ENCODE measurements around the gene AHSG.
A peak's percentile ranks its signal among the peaks of the same experiment; 100 is the strongest.
"Not testable (repeated sequence)": the region's sequence is repeated elsewhere in the genome, so short reads cannot be mapped to it uniquely, and the experiment has no call there.

The AHSG gene, protein sequence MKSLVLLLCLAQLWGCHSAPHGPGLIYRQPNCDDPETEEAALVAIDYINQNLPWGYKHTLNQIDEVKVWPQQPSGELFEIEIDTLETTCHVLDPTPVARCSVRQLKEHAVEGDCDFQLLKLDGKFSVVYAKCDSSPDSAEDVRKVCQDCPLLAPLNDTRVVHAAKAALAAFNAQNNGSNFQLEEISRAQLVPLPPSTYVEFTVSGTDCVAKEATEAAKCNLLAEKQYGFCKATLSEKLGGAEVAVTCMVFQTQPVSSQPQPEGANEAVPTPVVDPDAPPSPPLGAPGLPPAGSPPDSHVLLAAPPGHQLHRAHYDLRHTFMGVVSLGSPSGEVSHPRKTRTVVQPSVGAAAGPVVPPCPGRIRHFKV

GRCh38 chr3:186612721-186613636 lies at the start of gene AHSG:
Gene AHSG, plus strand, starts transcription at chr3:186613060. Its CDS starts 82 bp downstream, at chr3:186613142.
- H3K4me3 ChIP-seq (ENCODE audit: low read depth, low read length) = no peak within 1 kb of the TSS
- no peak for DNase-seq (ENCODE audit: low read depth)

- no peak for DNase-seq (ENCODE audit: low read depth)
- no peak overlapping the region for H3K4me3 ChIP-seq (ENCODE audit: low read depth, low read length)
Observed at GRCh38 chr3:186564586-186564985, 48.3 kb upstream of the AHSG start.

- DNase-seq (ENCODE audit: low read depth) = no peak
- peak overlapping the region; percentile 98 for H3K4me3 ChIP-seq (ENCODE audit: low read depth, low read length)
Observed at GRCh38 chr3:186566772-186567071, 46.1 kb upstream of the AHSG start.

- peak within 1 kb of the TSS; percentile 98 for H3K4me3 ChIP-seq (ENCODE audit: low read depth, low read length)
- DNase-seq (ENCODE audit: low read depth) = peak; percentile 67
Observed at GRCh38 chr3:186567072-186567921, 45.6 kb upstream of the AHSG start, which contains the start of gene TBCCD1. Gene TBCCD1, minus strand, starts transcription at chr3:186567339. Its CDS starts 3,010 bp downstream, at chr3:186564329.

DNA sequence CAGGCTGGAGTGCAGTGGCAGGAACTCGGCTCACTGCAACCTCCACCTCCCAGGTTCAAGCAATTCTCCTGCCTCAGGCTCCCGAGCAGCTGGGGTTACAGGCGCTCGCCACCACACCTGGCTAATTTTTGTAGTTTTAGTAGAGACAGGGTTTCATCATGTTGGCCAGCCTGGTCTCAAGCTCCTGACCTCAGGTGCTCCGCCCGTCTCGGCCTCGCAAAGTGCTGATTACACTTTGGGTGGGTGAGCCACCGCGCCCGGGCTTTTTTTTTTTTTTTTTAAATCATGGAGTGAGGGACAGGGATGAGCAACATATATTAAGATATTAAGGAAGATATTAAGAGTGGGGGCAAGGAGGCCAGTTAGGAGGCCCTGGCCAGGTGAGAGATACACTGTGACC lies 43.5 kb upstream of the AHSG start:
- not testable (repeated sequence) for DNase-seq (ENCODE audit: low read depth)
- peak overlapping the region; percentile 54 for H3K4me3 ChIP-seq (ENCODE audit: low read depth, low read length)

DNA sequence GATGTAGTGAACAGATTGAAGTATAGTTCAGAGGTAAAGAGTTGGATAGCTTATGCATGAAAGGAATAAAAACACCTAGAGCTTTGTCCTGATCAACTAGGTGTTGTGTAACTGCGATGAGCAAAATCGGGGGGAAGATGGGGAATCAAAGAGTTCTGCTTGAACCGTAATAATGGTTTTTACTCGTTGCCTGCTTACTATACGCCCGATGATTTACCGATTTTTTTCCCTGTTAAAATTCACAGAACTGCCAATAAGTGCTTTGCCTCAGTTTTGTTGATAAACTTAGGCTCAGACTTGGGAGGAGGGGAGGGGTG lies 43.1 kb upstream of the AHSG start:
- peak overlapping the region; percentile 54 for H3K4me3 ChIP-seq (ENCODE audit: low read depth, low read length)
- DNase-seq (ENCODE audit: low read depth) = no peak

DNA sequence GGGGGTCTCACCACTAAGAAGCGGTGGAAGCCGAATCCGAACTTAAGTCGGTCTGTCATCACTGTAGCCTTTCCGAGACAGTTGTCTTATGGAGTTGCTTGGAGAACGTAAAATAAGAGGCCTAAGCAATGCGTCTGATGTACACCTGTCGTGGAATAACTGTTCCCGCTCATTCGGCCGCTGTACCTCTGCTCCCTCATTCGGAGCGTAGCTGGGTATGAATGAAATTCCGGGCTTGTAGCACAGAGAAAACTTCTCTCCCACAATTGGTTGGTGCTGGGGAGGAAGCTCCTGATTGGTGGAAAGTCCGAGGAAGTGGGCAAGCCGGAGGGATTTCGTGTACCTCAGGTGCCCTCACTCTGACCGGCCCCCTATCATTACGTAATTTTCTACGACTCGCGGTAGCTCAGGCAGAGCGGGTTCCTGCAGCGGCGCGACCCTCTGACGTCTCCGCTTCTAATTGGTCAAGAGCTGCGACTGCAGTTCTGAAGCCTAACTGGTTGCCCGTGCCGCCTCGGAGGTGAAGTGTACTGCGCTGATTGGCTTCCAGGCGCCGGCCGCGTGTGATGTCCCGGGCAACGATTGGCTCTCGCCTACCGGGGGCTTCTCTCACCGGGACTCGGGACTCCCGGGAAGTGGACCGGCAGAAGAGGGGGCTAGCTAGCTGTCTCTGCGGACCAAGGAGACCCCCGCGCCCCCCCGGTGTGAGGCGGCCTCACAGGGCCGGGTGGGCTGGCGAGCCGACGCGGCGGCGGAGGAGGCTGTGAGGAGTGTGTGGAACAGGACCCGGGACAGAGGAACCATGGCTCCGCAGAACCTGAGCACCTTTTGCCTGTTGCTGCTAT lies 42.5 kb upstream of the AHSG start, which contains the start of gene DNAJB11:
DNAJB11 (plus strand) TSS at position 625 of the 845 bp plus-strand sequence; CDS start at position 803, 178 bp downstream.
- peak; percentile 100 for DNase-seq (ENCODE audit: low read depth)
- peak within 1 kb of the TSS; percentile 95 for H3K4me3 ChIP-seq (ENCODE audit: low read depth, low read length)

DNA sequence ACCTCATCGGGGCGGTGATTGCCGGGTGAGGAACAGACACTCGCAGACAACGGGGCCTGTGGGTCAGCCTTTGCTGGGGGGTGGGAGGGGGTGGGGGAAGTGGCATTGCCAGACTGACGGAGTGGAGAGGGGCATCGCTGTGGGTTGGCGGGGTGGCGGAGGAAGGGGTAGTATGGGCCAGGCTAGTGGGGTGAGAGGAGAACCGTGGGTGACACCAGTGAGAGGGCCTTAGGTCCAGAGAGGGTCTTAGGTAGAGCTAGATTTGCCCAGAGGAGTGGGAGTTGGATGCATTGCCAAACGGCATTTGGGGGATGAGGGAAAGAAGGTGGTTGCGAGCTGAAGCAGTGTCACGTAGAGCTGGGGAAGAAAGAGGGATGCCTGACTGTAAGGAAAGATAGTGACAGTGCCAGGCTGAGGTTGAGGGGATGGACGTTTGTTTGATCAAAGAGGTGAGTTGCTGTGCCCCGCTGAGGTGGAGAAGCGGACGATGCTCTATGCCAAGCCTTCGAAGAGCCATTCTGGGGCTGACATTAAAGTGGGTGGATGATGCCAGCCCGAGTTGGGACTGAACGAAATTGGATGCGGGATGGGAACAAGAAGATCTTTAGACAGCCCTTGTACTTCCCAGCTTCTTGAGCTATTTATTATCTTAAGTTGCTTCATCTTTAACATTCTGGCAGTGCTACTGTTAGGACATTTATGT lies 41.8 kb upstream of the AHSG start:
- DNase-seq (ENCODE audit: low read depth) = no peak
- H3K4me3 ChIP-seq (ENCODE audit: low read depth, low read length) = peak overlapping the region; percentile 95

DNA sequence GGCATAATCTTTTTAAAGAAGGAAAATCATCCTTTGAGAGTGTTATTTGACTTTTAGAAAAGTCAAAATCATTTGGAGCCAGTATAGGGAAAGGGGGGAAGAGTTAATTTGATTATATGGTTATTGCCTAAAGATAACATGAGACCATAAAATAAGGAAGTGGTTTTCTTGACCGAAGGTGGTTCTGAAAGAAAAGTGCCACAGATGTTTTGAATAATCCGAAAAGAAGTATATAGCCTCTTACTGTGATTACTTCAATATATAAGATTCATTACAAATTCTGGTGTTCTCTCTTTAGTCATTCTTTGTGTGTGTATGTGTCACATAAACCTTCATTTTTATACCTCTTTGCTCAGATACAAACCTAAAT lies 41.2 kb upstream of the AHSG start:
- H3K4me3 ChIP-seq (ENCODE audit: low read depth, low read length) = peak overlapping the region; percentile 95
- DNase-seq (ENCODE audit: low read depth) = no peak

DNA sequence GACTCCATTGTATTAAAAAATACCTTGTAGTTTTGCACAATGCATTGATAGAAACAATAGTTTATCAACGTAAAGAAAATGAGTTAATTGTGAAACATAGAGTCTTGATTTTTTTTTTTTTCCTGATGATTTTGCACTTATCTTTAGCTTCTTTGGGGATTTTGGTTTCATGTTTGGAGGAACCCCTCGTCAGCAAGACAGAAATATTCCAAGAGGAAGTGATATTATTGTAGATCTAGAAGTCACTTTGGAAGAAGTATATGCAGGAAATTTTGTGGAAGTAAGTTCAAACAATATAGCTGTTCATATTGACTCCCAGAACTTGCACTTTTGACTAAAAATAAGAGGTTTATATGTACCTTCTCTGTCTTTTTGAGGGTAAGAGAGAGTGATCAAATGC lies 35.3 kb upstream of the AHSG start:
- H3K4me3 ChIP-seq (ENCODE audit: low read depth, low read length) = no peak overlapping the region
- no peak for DNase-seq (ENCODE audit: low read depth)

GRCh38 chr3:186580785-186581184 lies 32.1 kb upstream of the AHSG start:
- H3K4me3 ChIP-seq (ENCODE audit: low read depth, low read length) = no peak overlapping the region
- DNase-seq (ENCODE audit: low read depth) = no peak

GRCh38 chr3:186582541-186582940 lies 30.3 kb upstream of the AHSG start:
- H3K4me3 ChIP-seq (ENCODE audit: low read depth, low read length) = no peak overlapping the region
- DNase-seq (ENCODE audit: low read depth) = no peak

DNA sequence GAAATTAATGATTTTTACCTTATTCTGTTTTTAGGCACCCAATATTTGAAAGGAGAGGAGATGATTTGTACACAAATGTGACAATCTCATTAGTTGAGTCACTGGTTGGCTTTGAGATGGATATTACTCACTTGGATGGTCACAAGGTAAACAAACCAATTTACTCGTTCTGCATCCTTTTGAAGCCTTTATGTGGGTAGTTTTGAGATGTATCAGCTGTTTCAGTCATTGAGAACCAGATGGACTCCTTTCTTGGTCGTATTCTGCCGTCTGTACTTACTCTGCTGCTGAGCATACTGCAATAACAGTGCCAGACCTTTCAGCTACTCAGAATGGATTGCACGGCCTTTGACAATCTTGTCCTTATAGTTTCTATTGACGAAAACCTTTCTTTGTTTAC lies 29.0 kb upstream of the AHSG start:
- no peak for DNase-seq (ENCODE audit: low read depth)

DNA sequence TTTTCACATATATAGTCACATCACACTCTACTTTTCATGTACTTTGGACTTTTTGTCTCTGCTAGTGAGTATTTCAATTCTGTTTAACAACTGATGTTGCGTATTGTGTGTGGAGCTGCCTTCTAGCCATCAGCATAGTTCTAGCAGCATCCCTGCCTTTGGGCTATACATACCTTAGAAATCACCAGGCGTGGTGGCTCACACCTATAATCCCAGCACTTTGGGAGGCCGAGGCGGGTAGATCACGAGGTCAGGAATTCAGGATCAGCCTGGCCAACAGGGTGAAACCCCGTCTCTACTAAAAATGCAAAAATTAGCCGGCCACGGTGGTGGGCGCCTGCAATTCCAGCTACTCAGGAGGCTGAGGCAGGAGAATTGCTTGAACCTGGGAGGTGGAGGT lies 26.6 kb upstream of the AHSG start:
- DNase-seq (ENCODE audit: low read depth); H3K4me3 ChIP-seq (ENCODE audit: low read depth, low read length): not testable (repeated sequence)

More for the DNA sequence above, 29.0 kb upstream of the AHSG start:
- H3K4me3 ChIP-seq (ENCODE audit: low read depth, low read length) = no peak overlapping the region

GRCh38 chr3:186587183-186587582 lies 25.7 kb upstream of the AHSG start:
- DNase-seq (ENCODE audit: low read depth) = no peak
- H3K4me3 ChIP-seq (ENCODE audit: low read depth, low read length) = no peak overlapping the region

- no peak overlapping the region for H3K4me3 ChIP-seq (ENCODE audit: low read depth, low read length)
- DNase-seq (ENCODE audit: low read depth) = no peak
Observed at GRCh38 chr3:186588632-186589031, 24.2 kb upstream of the AHSG start.

DNA sequence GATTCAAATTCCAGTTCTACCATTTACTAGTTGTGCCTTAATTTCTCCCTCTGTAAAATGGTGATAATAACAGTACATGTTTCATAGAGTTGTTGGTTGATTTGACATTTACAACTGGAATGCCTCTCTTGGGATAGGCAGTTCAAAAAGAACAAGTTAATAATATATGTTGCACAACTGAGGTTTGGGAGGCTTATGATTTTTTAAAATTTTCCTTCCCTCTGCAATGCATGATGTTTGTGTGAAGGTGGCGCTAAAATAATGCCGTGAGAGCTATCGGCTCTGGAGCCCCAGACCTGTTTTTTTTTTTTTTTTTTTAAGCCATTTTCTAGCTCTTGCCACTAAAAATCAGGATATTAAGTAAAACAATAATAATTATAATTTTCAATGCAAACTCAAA lies 23.7 kb upstream of the AHSG start:
- DNase-seq (ENCODE audit: low read depth) = no peak

GRCh38 chr3:186589856-186590579 lies 22.8 kb upstream of the AHSG start:
- no peak for DNase-seq (ENCODE audit: low read depth)
- H3K4me3 ChIP-seq (ENCODE audit: low read depth, low read length) = no peak overlapping the region

More for the DNA sequence above, 23.7 kb upstream of the AHSG start:
- no peak overlapping the region for H3K4me3 ChIP-seq (ENCODE audit: low read depth, low read length)
